ENCODE data around the gene ZNF335. TPM values are rescaled to one million over a fixed set of nuclear protein-coding genes. Genes with fewer than 3 reads are reported as not detected.

The ZNF335 gene
- total and polyA plus RNA-seq, 2 of the 13 experiments (the other 11 are each of a cell fraction or from before 2014, with no cell fraction given) = 9.7 to 13.7 TPM

GRCh38 chr20:45985573-45985972, 13.6 kb upstream of the ZNF335 start (continued):
- TF ChIP-seq ZHX1 (CRISPR knock-in tag; IDR thresholded peaks at IDR 0.05; ENCODE audit: low read depth) = no peak
- TF ChIP-seq, protein P1, sequence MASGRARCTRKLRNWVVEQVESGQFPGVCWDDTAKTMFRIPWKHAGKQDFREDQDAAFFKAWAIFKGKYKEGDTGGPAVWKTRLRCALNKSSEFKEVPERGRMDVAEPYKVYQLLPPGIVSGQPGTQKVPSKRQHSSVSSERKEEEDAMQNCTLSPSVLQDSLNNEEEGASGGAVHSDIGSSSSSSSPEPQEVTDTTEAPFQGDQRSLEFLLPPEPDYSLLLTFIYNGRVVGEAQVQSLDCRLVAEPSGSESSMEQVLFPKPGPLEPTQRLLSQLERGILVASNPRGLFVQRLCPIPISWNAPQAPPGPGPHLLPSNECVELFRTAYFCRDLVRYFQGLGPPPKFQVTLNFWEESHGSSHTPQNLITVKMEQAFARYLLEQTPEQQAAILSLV (CRISPR knock-in tag; IDR thresholded peaks at IDR 0.05; ENCODE audit: borderline replicate concordance) = 0 out of 2 replicates have a peak, but pooled peaks have one; percentile 30
- TF ChIP-seq MXD1 (CRISPR knock-in tag; IDR thresholded peaks at IDR 0.05) = no peak
- TF ChIP-seq MAFF (IDR thresholded peaks at IDR 0.05; ENCODE audit: low read depth, low read length) = 0 out of 2 replicates have a peak, but pooled peaks have one; percentile 20
- TF ChIP-seq FOXO1 (CRISPR knock-in tag; IDR thresholded peaks at IDR 0.05) = no peak
- no peak for TF ChIP-seq BRD4 (CRISPR knock-in tag; IDR thresholded peaks at IDR 0.05)
- no peak for TF ChIP-seq GTF2F1 (IDR thresholded peaks at IDR 0.05; ENCODE audit: low read length)
- no peak for TF ChIP-seq ZBTB1 (CRISPR knock-in tag; IDR thresholded peaks at IDR 0.05; ENCODE audit: borderline replicate concordance)
- no peak for TF ChIP-seq TARDBP (CRISPR knock-in tag; IDR thresholded peaks at IDR 0.05)
- no peak for TF ChIP-seq ZSCAN30 (CRISPR knock-in tag; IDR thresholded peaks at IDR 0.05)
- no peak for TF ChIP-seq ZSCAN25 (CRISPR knock-in tag; IDR thresholded peaks at IDR 0.05)
- TF ChIP-seq, protein P2, sequence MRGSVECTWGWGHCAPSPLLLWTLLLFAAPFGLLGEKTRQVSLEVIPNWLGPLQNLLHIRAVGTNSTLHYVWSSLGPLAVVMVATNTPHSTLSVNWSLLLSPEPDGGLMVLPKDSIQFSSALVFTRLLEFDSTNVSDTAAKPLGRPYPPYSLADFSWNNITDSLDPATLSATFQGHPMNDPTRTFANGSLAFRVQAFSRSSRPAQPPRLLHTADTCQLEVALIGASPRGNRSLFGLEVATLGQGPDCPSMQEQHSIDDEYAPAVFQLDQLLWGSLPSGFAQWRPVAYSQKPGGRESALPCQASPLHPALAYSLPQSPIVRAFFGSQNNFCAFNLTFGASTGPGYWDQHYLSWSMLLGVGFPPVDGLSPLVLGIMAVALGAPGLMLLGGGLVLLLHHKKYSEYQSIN (CRISPR knock-in tag; IDR thresholded peaks at IDR 0.05; ENCODE audit: borderline replicate concordance) = no peak
- TF ChIP-seq ZNF773 (CRISPR knock-in tag; IDR thresholded peaks at IDR 0.05; ENCODE audit: borderline replicate concordance) = no peak
- TF ChIP-seq MYPOP (CRISPR knock-in tag; IDR thresholded peaks at IDR 0.05) = no peak
- no peak for TF ChIP-seq USF2 (IDR thresholded peaks at IDR 0.05; ENCODE audit: low read depth, low read length)
- no peak for TF ChIP-seq USF2 (CRISPR knock-in tag; IDR thresholded peaks at IDR 0.05; ENCODE audit: borderline replicate concordance)
- TF ChIP-seq KDM5B (CRISPR knock-in tag; IDR thresholded peaks at IDR 0.05; ENCODE audit: borderline replicate concordance) = 0 out of 2 replicates have a peak, but pooled peaks have one; percentile 44
- no peak for TF ChIP-seq REL (CRISPR knock-in tag; conservative IDR thresholded peaks at IDR 0.05)
- no peak for TF ChIP-seq ZNF224 (CRISPR knock-in tag; IDR thresholded peaks at IDR 0.05)
- TF ChIP-seq, protein P3, sequence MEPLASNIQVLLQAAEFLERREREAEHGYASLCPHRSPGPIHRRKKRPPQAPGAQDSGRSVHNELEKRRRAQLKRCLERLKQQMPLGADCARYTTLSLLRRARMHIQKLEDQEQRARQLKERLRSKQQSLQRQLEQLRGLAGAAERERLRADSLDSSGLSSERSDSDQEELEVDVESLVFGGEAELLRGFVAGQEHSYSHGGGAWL (CRISPR knock-in tag; IDR thresholded peaks at IDR 0.05) = no peak
- TF ChIP-seq ZNF30 (CRISPR knock-in tag; IDR thresholded peaks at IDR 0.05) = no peak
- TF ChIP-seq CREB1 (IDR thresholded peaks at IDR 0.05) = no peak
- no peak for TF ChIP-seq CREB1 (CRISPR knock-in tag; IDR thresholded peaks at IDR 0.05)

Measured in HepG2 (cell line).